GM19023 (cell line): Measurements from ENCODE around the gene HLA-DRA.
A peak's percentile ranks its signal among the peaks of the same experiment; 100 is the strongest.

Experiments used
- ATAC-seq: cut with Tn5 transposase; IDR thresholded peaks from one replicate; pipeline ENCODE4 v1.9.1; 2021; ENCODE audit warnings: mild to moderate bottlenecking, moderate library complexity; ENCODE audit not compliant: unreplicated experiment

HLA-DRA gene

DNA sequence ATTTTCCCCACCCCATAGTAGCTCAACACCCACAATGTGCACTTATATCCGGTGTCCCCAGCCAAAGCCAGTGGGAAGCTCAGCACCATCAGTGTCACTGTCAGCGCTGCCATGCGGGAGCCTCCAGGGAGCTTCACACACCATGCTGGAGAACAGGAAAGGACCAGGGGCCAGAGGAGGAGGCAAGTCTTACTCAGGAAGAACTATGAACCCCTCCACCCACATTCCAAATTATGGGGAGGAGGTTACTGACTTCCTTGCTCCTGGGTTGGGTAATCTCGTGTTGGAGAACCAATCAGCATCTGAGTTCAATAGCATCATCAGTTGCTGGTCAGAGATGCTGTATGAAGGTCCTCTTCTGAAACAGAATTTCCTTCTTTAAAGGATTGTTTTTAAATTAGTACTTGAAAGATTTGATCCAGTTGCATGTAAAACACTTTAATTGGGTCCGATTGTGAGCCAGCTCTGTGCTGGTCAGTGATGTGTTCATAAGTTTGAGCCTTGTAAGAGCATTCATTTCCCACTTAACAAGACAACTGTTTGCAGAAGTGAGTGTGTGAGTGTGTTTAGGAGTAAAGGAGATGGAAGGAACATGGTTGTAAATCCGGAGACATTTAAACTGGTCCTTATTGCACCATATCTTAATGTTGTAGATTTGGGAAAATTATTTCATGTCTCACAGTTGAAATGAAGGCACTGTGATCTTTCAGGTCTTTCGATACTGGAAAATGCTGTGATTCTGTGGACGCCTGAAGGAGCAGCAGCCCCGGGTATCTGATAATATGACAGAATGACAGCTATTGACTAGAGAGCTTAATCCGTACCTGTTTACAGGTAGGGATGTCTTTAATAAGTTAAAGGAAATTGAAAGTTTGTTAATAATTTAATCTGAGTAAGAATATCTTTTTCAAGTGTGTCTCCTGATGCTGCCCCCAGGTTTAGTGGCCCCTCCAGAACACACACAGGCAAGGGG lies 34.0 kb downstream of the HLA-DRA start:
- ATAC-seq: peak; percentile 95

- ATAC-seq: no peak
These were observed 35.9 kb downstream of the HLA-DRA start for GRCh38 chr6:32475392-32476206.

DNA sequence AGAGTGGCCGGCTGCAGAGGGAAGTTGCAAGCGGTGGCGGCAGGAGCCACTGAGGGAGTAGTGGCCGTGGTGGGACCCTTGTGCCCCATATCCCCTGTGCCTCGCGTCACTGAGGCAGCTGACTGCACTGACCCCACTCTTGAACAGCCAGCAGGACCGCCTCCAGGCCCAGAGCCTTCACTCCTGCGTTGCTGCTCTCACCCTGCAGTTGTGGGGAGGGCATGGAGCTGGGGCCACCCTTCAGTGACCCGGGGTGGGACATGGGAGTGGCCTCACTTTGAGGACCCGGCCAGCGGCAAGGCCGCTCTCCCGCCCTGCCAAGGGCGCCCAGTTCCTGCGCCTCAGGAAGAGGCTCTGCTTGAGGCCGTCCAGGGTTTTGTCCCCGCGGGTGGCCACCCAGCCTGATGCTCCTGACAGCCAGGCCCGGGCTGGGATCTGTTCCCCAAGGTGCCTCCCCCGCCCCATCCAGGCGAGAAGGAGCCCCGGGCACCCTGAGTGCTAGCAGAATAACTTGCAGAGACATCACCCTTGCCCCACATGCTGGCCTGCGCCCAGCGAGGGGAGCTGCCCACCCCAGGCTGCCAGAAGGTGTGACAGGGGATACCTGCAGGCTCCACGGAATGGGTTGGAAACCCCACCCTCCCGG lies 44.4 kb downstream of the HLA-DRA start:
- ATAC-seq: no peak

DNA sequence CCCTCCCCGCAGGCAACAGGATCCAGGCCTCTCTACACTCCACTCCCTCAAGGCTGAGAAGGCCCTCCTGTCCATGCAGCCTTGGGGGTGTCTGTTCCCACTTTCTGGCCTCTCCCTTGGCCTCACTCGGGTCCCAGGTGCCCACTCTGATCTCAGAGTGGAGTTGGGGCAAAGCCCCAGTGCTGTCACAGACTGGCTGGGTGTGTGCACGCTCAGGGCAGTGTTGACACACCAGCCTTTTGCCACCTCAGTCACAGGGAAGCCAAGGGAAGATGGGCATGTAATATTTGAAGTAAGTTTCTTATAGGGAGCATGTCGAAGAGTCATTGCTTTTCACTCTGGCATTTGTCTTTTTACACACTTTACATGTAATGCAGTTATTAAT lies 44.9 kb downstream of the HLA-DRA start:
- no peak for ATAC-seq

- ATAC-seq: no peak
These were observed 48.4 kb downstream of the HLA-DRA start for GRCh38 chr6:32488083-32488482.

GRCh38 chr6:32491700-32492099 lies 52.0 kb downstream of the HLA-DRA start:
- ATAC-seq: no peak

GRCh38 chr6:32492351-32492750 lies 52.7 kb downstream of the HLA-DRA start:
- ATAC-seq: no peak
